HEK293 (cell line): ENCODE data around the gene PSMB11.

ENCODE experiments used
- CTCF ChIA-PET: fragments of 350-600 bp; formaldehyde crosslinking; extraction: SDS; loops from one replicate; lab custom pipeline; 2021; ENCODE audit warnings: antibody characterized with exemption; lab: Yijun Ruan, JAX
- POLR2A ChIA-PET: fragments of 300-600 bp; formaldehyde crosslinking; extraction: SDS; loops from one replicate; lab custom pipeline; 2020; ENCODE audit warnings: antibody characterized with exemption, inconsistent platforms; lab: Yijun Ruan, JAX
- H3K27ac ChIP-seq: fragments of 200-500 bp; sonication (Bioruptor generic); 2 replicates; pipeline ENCODE4 v1.5.1; 2014; ENCODE audit warnings: low read depth, low read length, control low read depth, inconsistent platforms; ENCODE audit errors: extremely low read depth
- H3K36me3 ChIP-seq, 2 experiments: fragments of 200-500 bp in 1 of 2; sonication (Bioruptor generic) in 1 of 2; 1 replicate in 1 of 2; 2 replicates in 1 of 2; pipeline ENCODE4 v1.5.1; 2014 to 2017; ENCODE audit warnings: inconsistent platforms in 2 of 2, low read length in 2 of 2; ENCODE audit not compliant: control insufficient read depth in 2 of 2, insufficient read depth in 1 of 2
- H3K4me1 ChIP-seq: fragments of 200-500 bp; sonication (Bioruptor generic); 2 replicates; pipeline ENCODE4 v1.5.1; 2014; ENCODE audit warnings: mild to moderate bottlenecking, low read length, inconsistent platforms; ENCODE audit not compliant: control insufficient read depth, insufficient read depth
- H3K4me3 ChIP-seq: 2 replicates; pipeline ENCODE4 v1.5.1; 2011; ENCODE audit warnings: low read depth, mild to moderate bottlenecking, control low read depth, low read length, moderate library complexity
- H3K9me3 ChIP-seq: fragments of 200-500 bp; sonication (Bioruptor generic); 2 replicates; pipeline ENCODE4 v1.5.1; 2014; ENCODE audit warnings: low read depth, low read length, inconsistent platforms; ENCODE audit not compliant: control insufficient read depth, insufficient read depth
- GLI2 ChIP-seq: fragments of 450-650 bp; formaldehyde crosslinking; IDR thresholded peaks from 2 replicates; pipeline ENCODE4; 2017; ENCODE audit warnings: missing biosample characterization, missing genetic modification characterization, low read depth, borderline replicate concordance
- IKZF3 ChIP-seq: fragments of 450-650 bp; IDR thresholded peaks from 2 replicates; pipeline ENCODE4 v1.5.0; 2018; ENCODE audit warnings: missing biosample characterization, mild to moderate bottlenecking, missing genetic modification characterization, moderate library complexity
- SP3 ChIP-seq: fragments of 450-650 bp; formaldehyde crosslinking; IDR thresholded peaks from 2 replicates; pipeline ENCODE4 v1.5.1; 2016; ENCODE audit warnings: missing biosample characterization, missing genetic modification characterization
- ZBTB1 ChIP-seq: fragments of 450-650 bp; formaldehyde crosslinking; IDR thresholded peaks from 2 replicates; pipeline ENCODE4 v1.5.1; 2016; ENCODE audit warnings: missing biosample characterization, missing genetic modification characterization
- ZBTB49 ChIP-seq: fragments of 450-650 bp; formaldehyde crosslinking; IDR thresholded peaks from 2 replicates; pipeline ENCODE4 v1.5.1; 2016; ENCODE audit warnings: missing biosample characterization, missing genetic modification characterization, low read depth
- ZFP3 ChIP-seq: fragments of 450-650 bp; formaldehyde crosslinking; IDR thresholded peaks from 2 replicates; pipeline ENCODE4 v1.5.1; 2016; ENCODE audit warnings: low read depth, missing biosample characterization, missing genetic modification characterization
- ZNF112 ChIP-seq: fragments of 450-650 bp; formaldehyde crosslinking; IDR thresholded peaks from 2 replicates; pipeline ENCODE4 v1.5.0; 2017; ENCODE audit warnings: missing biosample characterization, missing genetic modification characterization
- ZNF184 ChIP-seq: fragments of 450-650 bp; IDR thresholded peaks from 2 replicates; pipeline ENCODE4 v1.5.1; 2018; ENCODE audit warnings: missing biosample characterization, mild to moderate bottlenecking, missing genetic modification characterization
- ZNF423 ChIP-seq: fragments of 450-650 bp; formaldehyde crosslinking; IDR thresholded peaks from 2 replicates; pipeline ENCODE4 v1.5.1; 2016; ENCODE audit warnings: missing biosample characterization, missing genetic modification characterization
- ZNF510 ChIP-seq: fragments of 450-650 bp; formaldehyde crosslinking; IDR thresholded peaks from 2 replicates; pipeline ENCODE4 v1.5.1; 2018; ENCODE audit warnings: mild to moderate bottlenecking, missing genetic modification characterization, missing biosample characterization; ENCODE audit not compliant: insufficient replicate concordance
- ZNF571 ChIP-seq: fragments of 450-650 bp; formaldehyde crosslinking; IDR thresholded peaks from 2 replicates; pipeline ENCODE4 v1.5.0; 2017; ENCODE audit warnings: missing biosample characterization, missing genetic modification characterization
- ZNF626 ChIP-seq: fragments of 450-650 bp; sonication (Bioruptor Pico); formaldehyde crosslinking; IDR thresholded peaks from 2 replicates; pipeline ENCODE4 v1.5.1; 2018; ENCODE audit warnings: missing biosample characterization, missing genetic modification characterization, inconsistent platforms
- ZNF76 ChIP-seq: fragments of 450-650 bp; formaldehyde crosslinking; IDR thresholded peaks from 2 replicates; pipeline ENCODE4; 2016; ENCODE audit warnings: low read depth, missing biosample characterization, missing genetic modification characterization, borderline replicate concordance
- ZNF785 ChIP-seq: fragments of 450-650 bp; formaldehyde crosslinking; IDR thresholded peaks from 2 replicates; pipeline ENCODE4 v1.5.1; 2016; ENCODE audit warnings: missing biosample characterization, missing genetic modification characterization
- ZNF791 ChIP-seq: fragments of 450-650 bp; formaldehyde crosslinking; IDR thresholded peaks from 2 replicates; pipeline ENCODE4 v1.5.1; 2016; ENCODE audit warnings: missing biosample characterization, missing genetic modification characterization
- ZNF830 ChIP-seq: fragments of 450-650 bp; IDR thresholded peaks from 2 replicates; pipeline ENCODE4 v1.5.0; 2018; ENCODE audit warnings: missing biosample characterization, missing genetic modification characterization, low read depth, mild to moderate bottlenecking, moderate library complexity
- ZSCAN16 ChIP-seq: fragments of 450-650 bp; formaldehyde crosslinking; IDR thresholded peaks from 2 replicates; pipeline ENCODE4 v1.5.1; 2016; ENCODE audit warnings: missing biosample characterization, missing genetic modification characterization
- TF ChIP-seq, protein P1 (sequence below): IDR thresholded peaks from 2 replicates; pipeline ENCODE4 v1.6.1; 2011; ENCODE audit warnings: mild to moderate bottlenecking, low read depth, low read length, borderline replicate concordance
- TF ChIP-seq, protein P2 (sequence below): fragments of 450-650 bp; formaldehyde crosslinking; IDR thresholded peaks from 2 replicates; pipeline ENCODE4 v1.5.1; 2016; ENCODE audit warnings: missing biosample characterization, missing genetic modification characterization
- TF ChIP-seq, protein P3 (sequence below): fragments of 450-650 bp; formaldehyde crosslinking; IDR thresholded peaks from 2 replicates; pipeline ENCODE4; 2016; ENCODE audit warnings: missing biosample characterization, missing genetic modification characterization
- TF ChIP-seq, protein P4 (sequence below): fragments of 450-650 bp; formaldehyde crosslinking; IDR thresholded peaks from 2 replicates; pipeline ENCODE4 v1.5.1; 2016; ENCODE audit warnings: missing biosample characterization, missing genetic modification characterization
- TF ChIP-seq, protein P5 (sequence below): fragments of 450-650 bp; formaldehyde crosslinking; IDR thresholded peaks from 2 replicates; pipeline ENCODE4 v1.5.1; 2016; ENCODE audit warnings: missing biosample characterization, missing genetic modification characterization, borderline replicate concordance

The PSMB11 gene

GRCh38 chr14:23056956-23057756 is 15.1 kb downstream of the PSMB11 start, which contains the start of gene CDH24:
Gene CDH24 (minus strand): TSS chr14:23057520. CDS start chr14:23055733, 1,787 bp downstream.
- H3K4me3 ChIP-seq = peak within 1 kb of the TSS; percentile 65
- ChIA-PET POLR2A (interaction anchor here (0.7 to 2.9 kb wide), 22 partner anchors 9 to 137 kb away, joined by 3 to 33 read pairs (median 8); partner anchors contain the start of genes ACIN1, AJUBA, C14orf119 and HAUS4), CTCF (interaction anchor here (0.5 to 16.2 kb wide), 31 partner anchors 8 to 734 kb away, joined by 3 to 469 read pairs (median 5); partner anchors contain the start of genes AJUBA, CIROP and HAUS4)
- H3K4me1 ChIP-seq = peaks cover 4% of the 10 kb centered on the region; the same call in 1 of the 2 replicates
- H3K36me3 ChIP-seq = peaks cover 26 to 64% of the 10 kb centered on the region in 2 experiments
- H3K9me3 ChIP-seq = no peaks in the 10 kb centered on the region
- peak within 1 kb of the TSS; percentile 73 for H3K27ac ChIP-seq
- TF ChIP-seq ZNF830 (tag by site-specific recombination) (no peak), ZNF112 (tag by site-specific recombination) (no peak), ZNF510 (no peak), ZFP3 (tag by site-specific recombination) (no peak), ZNF423 (tag by site-specific recombination) (no peak), ZSCAN16 (tag by site-specific recombination) (no peak), ZNF571 (tag by site-specific recombination) (no peak), ZBTB1 (tag by site-specific recombination) (no peak), GLI2 (tag by site-specific recombination) (no peak), ZNF76 (0 out of 2 replicates have a peak, but pooled peaks have one; percentile 30), ZBTB49 (tag by site-specific recombination) (no peak), IKZF3 (tag by site-specific recombination) (peak; percentile 29; the same call in 1 of the 2 replicates), ZNF626 (tag by site-specific recombination) (no peak), ZNF184 (tag by site-specific recombination) (no peak), ZNF791 (no peak), SP3 (tag by site-specific recombination) (no peak), ZNF785 (tag by site-specific recombination) (0 out of 2 replicates have a peak, but pooled peaks have one; percentile 59)
- TF ChIP-seq, protein P1, sequence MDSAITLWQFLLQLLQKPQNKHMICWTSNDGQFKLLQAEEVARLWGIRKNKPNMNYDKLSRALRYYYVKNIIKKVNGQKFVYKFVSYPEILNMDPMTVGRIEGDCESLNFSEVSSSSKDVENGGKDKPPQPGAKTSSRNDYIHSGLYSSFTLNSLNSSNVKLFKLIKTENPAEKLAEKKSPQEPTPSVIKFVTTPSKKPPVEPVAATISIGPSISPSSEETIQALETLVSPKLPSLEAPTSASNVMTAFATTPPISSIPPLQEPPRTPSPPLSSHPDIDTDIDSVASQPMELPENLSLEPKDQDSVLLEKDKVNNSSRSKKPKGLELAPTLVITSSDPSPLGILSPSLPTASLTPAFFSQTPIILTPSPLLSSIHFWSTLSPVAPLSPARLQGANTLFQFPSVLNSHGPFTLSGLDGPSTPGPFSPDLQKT = no peak
- TF ChIP-seq, protein P2, sequence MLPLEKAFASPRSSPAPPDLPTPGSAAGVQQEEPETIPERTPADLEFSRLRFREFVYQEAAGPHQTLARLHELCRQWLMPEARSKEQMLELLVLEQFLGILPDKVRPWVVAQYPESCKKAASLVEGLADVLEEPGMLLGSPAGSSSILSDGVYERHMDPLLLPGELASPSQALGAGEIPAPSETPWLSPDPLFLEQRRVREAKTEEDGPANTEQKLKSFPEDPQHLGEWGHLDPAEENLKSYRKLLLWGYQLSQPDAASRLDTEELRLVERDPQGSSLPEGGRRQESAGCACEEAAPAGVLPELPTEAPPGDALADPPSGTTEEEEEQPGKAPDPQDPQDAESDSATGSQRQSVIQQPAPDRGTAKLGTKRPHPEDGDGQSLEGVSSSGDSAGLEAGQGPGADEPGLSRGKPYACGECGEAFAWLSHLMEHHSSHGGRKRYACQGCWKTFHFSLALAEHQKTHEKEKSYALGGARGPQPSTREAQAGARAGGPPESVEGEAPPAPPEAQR (tag by site-specific recombination) = no peak
- TF ChIP-seq, protein P3, sequence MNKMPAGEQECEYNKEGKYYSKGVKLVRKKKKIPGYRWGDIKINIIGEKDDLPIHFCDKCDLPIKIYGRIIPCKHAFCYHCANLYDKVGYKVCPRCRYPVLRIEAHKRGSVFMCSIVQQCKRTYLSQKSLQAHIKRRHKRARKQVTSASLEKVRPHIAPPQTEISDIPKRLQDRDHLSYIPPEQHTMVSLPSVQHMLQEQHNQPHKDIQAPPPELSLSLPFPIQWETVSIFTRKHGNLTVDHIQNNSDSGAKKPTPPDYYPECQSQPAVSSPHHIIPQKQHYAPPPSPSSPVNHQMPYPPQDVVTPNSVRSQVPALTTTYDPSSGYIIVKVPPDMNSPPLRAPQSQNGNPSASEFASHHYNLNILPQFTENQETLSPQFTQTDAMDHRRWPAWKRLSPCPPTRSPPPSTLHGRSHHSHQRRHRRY (tag by site-specific recombination) = no peak
- TF ChIP-seq, protein P4, sequence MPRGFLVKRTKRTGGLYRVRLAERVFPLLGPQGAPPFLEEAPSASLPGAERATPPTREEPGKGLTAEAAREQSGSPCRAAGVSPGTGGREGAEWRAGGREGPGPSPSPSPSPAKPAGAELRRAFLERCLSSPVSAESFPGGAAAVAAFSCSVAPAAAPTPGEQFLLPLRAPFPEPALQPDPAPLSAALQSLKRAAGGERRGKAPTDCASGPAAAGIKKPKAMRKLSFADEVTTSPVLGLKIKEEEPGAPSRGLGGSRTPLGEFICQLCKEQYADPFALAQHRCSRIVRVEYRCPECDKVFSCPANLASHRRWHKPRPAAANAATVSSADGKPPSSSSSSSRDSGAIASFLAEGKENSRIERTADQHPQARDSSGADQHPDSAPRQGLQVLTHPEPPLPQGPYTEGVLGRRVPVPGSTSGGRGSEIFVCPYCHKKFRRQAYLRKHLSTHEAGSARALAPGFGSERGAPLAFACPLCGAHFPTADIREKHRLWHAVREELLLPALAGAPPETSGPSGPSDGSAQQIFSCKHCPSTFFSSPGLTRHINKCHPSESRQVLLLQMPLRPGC (tag by site-specific recombination) = no peak
- TF ChIP-seq, protein P5, sequence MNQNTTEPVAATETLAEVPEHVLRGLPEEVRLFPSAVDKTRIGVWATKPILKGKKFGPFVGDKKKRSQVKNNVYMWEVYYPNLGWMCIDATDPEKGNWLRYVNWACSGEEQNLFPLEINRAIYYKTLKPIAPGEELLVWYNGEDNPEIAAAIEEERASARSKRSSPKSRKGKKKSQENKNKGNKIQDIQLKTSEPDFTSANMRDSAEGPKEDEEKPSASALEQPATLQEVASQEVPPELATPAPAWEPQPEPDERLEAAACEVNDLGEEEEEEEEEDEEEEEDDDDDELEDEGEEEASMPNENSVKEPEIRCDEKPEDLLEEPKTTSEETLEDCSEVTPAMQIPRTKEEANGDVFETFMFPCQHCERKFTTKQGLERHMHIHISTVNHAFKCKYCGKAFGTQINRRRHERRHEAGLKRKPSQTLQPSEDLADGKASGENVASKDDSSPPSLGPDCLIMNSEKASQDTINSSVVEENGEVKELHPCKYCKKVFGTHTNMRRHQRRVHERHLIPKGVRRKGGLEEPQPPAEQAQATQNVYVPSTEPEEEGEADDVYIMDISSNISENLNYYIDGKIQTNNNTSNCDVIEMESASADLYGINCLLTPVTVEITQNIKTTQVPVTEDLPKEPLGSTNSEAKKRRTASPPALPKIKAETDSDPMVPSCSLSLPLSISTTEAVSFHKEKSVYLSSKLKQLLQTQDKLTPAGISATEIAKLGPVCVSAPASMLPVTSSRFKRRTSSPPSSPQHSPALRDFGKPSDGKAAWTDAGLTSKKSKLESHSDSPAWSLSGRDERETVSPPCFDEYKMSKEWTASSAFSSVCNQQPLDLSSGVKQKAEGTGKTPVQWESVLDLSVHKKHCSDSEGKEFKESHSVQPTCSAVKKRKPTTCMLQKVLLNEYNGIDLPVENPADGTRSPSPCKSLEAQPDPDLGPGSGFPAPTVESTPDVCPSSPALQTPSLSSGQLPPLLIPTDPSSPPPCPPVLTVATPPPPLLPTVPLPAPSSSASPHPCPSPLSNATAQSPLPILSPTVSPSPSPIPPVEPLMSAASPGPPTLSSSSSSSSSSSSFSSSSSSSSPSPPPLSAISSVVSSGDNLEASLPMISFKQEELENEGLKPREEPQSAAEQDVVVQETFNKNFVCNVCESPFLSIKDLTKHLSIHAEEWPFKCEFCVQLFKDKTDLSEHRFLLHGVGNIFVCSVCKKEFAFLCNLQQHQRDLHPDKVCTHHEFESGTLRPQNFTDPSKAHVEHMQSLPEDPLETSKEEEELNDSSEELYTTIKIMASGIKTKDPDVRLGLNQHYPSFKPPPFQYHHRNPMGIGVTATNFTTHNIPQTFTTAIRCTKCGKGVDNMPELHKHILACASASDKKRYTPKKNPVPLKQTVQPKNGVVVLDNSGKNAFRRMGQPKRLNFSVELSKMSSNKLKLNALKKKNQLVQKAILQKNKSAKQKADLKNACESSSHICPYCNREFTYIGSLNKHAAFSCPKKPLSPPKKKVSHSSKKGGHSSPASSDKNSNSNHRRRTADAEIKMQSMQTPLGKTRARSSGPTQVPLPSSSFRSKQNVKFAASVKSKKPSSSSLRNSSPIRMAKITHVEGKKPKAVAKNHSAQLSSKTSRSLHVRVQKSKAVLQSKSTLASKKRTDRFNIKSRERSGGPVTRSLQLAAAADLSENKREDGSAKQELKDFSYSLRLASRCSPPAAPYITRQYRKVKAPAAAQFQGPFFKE (tag by site-specific recombination) = no peak
